ENCODE data around the gene PARVA.

PARVA gene

DNA sequence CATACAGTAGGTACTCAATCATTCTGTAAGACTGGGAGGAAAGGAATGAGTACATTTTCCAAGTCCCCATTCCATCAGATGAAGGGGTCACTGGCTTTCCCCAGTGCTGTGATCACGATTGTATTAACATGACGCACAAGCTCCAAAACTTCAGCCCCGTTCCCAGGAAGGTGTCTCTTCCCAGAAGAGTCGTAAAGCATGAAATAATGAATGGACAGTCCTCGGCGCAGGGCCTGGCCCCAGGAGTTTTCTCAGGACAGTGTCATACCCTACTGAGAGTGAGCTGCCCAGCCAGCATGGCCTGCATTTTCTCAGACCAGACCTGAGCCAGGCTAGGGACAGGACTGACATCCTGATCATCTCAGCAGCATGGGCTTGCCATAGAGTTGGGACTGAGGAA, 80.7 kb downstream of the PARVA start:
- no peak for DNase-seq (ENCODE audit: low read depth)

DNA sequence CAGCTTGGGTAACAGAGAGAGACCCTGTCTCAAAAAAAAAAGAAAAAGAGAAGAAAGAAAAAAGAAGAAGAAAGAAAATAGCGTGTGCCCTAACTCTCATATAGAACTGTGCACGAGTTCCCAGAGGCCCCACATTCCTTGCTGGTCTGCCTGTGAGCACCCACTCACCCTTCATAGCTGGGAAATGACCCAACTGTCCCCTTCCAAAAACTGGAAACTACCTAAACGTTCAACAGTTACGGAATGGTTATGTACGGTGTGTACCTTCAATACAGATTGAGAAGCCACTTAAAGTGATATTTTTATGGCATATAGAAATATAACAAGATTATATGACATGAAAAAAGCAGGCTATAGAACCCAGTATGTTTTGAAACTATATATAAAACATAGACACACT, 82.0 kb downstream of the PARVA start:
- DNase-seq (ENCODE audit: low read depth): no peak

DNA sequence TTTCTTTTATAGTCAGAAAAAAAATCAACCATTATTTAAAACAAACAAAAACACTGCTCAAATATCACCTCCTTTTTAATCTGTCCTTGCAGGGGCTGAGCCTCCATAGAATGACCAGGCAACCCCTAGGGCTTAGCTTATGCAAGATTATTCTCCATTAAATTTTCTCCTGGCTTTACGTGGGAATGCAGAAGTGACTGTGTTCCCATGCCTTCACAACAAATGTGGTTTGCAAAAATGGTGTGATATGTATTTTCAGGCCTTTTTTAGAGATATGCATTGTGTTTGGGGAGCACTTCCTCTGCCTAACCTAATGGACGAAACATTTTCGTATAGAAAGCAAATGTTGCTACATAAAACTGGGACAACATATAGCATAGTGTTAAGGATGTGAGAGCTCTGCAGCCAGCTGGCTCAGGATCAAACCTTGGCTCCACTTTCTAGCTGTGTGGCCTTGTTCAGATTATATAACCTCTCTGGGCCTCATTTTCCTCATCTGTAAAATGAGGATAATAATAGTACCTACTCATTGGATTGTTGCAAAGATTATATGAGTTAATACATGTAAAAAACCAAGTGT, 82.6 kb downstream of the PARVA start:
- DNase-seq (ENCODE audit: low read depth): no peak

DNA sequence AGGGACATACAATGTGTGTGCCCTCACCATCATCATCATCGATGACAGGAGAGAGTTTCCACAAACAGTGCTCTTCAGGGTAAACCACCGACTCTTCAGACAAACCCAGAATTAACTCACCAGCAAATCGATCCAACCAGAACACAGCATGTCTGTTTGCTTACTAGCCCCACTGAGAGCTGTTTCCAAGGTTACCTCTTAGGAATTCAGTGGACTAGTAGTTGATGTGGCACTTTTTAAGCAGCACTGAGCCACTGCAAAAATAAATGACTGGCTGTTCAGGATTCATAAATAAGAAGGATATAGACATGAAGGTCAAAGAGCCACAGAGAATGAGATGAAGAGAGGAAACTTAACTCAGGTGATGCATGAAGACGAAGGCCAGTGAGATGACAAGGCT, 83.1 kb downstream of the PARVA start:
- DNase-seq (ENCODE audit: low read depth): no peak

GRCh38 chr11:12461516-12461915, 84.1 kb downstream of the PARVA start:
- no peak for DNase-seq (ENCODE audit: low read depth)

DNA sequence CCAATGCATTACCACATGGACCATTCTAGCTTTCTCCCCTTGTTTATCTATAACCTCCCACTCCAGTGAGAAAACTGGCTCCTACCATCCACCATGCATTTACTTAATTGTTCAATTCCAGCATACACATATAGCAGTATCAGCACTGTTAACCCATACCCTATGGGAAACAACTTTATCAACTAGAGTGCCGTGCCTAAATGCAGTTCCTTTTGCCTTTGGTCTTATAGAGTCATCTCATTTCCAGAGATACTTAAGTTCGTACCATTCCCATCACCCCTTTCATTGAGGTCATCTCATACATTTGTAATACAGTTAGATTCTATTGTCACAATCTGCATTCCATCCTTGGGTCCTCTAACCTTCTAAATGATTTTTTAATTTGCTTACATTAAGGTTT, 86.9 kb downstream of the PARVA start:
- no peak for DNase-seq (ENCODE audit: low read depth)

GRCh38 chr11:12465332-12465731, 88.0 kb downstream of the PARVA start:
- DNase-seq (ENCODE audit: low read depth): no peak

GRCh38 chr11:12467610-12468009, 90.2 kb downstream of the PARVA start:
- no peak for DNase-seq (ENCODE audit: low read depth)

DNA sequence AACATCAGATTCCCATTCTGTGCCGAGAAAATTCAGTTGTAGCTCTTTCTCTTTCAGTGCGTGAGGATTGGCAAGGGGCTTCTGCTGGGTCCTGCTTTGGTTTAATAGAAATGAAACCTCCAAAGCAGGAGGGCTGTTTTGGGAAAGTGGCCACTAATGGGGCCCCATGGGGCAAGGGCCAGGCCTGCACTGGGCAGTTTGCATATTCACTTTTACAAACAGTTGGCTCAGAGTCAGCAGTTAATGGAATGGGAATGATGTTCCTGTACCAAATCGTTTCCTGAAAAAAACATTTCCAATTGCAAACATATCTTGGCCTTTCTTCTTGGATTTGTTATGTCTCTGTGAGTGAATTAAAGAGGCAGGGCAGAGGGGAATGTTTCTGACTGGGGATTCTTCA, 92.1 kb downstream of the PARVA start:
- no peak for DNase-seq (ENCODE audit: low read depth)

- no peak for DNase-seq (ENCODE audit: low read depth)
Measured at GRCh38 chr11:12470236-12470635, 92.9 kb downstream of the PARVA start.

GRCh38 chr11:12472401-12473005, 95.1 kb downstream of the PARVA start:
- no peak for DNase-seq (ENCODE audit: low read depth)

- no peak for DNase-seq (ENCODE audit: low read depth)
Measured at GRCh38 chr11:12473381-12473780, 96.0 kb downstream of the PARVA start.

GRCh38 chr11:12474871-12475270, 97.5 kb downstream of the PARVA start:
- DNase-seq (ENCODE audit: low read depth): no peak

- DNase-seq (ENCODE audit: low read depth): no peak
Measured at GRCh38 chr11:12478743-12479142, 101.4 kb downstream of the PARVA start.

GRCh38 chr11:12480401-12480800, 103.0 kb downstream of the PARVA start:
- DNase-seq (ENCODE audit: low read depth): no peak

DNA sequence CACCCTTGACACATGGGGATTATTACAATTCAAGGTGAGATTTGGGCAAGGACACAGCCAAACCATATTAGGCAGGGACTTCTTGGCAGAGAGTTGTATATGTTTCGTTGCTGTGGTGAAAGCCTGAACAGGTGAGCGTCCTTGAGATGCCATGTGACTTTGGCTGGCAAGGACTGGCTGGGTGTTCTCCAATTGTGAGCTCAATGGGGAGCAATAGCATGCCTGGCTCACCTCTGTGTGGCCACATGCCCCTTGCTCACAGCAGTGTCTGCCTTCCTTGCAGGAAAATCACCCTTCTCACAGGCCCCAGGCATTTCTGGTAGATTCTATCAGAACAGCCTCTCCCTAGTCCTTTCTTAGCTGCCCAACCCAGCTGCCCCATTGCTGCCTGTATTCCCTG, 105.5 kb downstream of the PARVA start:
- no peak for DNase-seq (ENCODE audit: low read depth)

DNA sequence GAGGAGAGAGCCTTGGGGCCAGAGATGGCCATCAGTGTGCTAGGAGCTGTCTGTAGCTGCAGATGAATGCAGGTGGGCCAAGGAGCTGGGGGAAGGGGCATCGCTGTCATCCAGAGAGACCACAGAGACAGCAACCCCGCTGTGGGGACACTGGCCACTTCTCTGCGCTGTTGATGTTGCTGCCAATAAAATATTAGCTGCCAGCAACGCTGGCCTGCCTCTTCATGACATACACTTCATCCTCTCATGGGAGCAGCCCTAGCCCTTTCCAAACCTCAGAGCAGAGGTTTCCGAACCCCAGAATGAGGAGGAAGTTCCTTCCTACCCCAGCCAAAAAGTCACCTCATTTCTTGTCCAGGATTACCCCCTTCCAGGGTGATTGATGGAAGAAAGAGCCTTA, 106.2 kb downstream of the PARVA start:
- no peak for DNase-seq (ENCODE audit: low read depth)

GRCh38 chr11:12485328-12485727, 108.0 kb downstream of the PARVA start:
- DNase-seq (ENCODE audit: low read depth): no peak

DNA sequence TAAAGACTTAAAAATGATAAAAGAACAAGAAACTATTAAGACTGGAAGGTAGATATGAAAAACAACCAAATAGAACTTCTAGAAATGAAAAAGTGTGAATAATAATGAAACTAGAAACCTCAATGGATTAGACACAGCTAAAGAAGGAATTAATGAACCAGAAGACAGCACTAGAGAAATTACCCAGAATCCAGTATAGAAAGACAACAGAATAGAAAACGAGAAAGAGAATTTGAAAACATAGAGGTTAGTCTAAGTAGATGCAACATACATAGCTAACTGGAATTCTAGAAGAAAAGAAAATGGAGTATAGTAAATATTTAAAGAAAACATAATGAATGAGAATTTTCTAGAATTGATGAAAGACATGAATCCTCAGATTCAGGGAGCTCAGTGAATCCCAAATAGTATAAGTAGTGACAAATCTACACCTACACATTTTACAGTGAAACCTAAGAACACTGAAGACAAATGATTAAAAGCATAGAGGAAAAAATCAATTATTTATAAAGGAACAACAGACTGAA, 111.9 kb downstream of the PARVA start:
- DNase-seq (ENCODE audit: low read depth): no peak

GRCh38 chr11:12494699-12495098, 117.3 kb downstream of the PARVA start:
- no peak for DNase-seq (ENCODE audit: low read depth)

DNA sequence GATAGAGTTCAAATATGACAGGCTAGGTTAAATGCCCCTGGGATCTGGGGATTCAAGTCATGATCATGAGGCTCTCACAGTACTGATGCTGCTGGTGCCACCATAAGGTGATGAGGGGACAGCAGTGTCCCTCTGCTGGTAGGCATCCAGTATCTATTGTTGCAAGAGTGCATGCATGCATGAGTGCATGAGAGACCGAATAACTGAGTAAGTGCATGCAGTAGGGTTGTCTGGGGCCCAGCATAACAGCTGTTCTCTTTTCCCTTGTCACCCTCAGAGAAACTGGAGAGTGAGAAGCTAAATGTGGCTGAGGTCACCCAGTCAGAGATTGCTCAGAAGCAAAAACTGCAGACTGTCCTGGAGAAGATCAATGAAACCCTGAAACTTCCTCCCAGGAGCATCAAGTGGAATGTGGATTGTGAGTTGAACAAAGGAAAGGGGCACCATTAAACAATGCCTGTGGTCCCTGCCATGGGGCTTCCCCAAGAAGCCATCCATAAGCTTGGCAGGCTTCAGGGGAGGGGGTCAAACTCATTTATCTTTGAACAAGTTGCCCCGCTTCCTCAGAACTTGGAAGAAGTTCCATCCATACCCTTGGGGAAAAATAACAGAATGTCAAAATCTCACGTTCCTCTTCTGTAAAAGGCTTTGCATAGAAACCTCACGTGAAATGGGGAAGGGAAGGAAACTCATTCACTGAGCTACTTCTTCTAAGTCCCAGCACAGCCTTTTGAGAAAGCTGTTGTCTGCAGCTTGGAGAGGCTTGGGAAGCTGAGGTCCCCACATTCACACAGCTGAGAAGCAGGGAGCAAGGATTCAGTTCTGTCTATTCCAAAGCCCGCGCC, 119.0 kb downstream of the PARVA start:
- DNase-seq (ENCODE audit: low read depth): no peak

- DNase-seq (ENCODE audit: low read depth): no peak
Measured at GRCh38 chr11:12497431-12497830, 120.1 kb downstream of the PARVA start.

DNA sequence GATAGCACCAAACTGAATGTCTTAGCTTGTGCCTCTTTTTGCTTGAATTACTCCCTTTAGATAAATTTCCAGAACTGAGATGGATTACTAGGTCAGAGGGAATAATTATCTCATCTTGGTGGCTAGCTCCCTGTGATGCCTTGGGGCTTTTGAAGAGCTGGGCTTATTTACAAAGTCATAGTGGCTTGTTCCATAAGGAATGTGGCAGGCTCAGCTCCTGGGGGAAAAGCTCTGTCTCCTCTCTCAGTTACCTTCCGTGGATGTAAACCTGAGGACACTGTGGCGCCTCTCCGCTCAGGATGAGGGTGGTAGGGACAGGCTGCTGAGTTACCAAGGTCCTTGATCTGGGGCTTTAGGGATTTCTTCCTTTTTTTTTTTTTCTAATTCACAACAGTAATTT, 121.7 kb downstream of the PARVA start:
- no peak for DNase-seq (ENCODE audit: low read depth)

All from activated gamma-delta T cell treated with anti-CD3 and anti-CD28 coated beads, Interleukin-2, amount 50 U/mL, for 16 hours (primary cell).